Measurements from ENCODE around the gene KDM5B.

KDM5B gene

DNA sequence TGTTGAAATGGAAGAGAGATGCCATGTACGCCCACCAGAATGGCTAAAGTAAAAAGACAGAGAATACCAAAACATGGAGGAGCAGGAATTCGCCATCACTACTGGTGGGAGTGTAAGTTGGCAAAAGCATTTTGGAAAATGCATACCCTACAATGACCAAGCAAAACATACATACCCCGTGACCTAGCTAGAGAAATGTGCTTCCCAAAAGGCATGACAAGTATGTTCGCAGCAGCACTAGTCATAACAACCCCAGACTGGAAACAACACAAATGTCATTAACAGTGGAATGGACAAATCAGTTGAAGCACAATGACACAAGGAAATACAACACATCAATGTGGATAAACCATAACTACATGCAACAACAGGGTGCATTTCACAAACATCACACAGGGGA is 125.2 kb downstream of the KDM5B start:
- FAIRE-seq, result no peak

DNA sequence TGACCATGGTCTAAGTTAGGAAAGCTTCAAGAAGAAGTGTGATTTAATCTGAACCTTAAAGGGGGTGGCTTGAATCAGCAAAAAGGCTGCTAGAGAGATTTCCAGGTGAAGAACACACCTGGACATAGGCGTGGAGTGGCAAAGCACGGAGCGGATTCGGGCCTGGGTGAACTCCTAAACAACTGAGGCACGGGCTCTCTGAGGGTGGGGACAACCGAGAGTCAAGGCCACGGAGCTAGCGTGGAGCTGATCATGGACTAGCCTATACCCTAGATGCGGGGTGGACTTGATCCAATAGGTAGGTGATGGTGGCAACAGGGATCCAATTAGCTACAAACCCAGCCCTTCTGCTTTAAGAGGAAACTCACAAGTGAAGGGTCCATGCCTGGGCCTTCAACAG is 125.7 kb downstream of the KDM5B start:
- no peak for FAIRE-seq

DNA sequence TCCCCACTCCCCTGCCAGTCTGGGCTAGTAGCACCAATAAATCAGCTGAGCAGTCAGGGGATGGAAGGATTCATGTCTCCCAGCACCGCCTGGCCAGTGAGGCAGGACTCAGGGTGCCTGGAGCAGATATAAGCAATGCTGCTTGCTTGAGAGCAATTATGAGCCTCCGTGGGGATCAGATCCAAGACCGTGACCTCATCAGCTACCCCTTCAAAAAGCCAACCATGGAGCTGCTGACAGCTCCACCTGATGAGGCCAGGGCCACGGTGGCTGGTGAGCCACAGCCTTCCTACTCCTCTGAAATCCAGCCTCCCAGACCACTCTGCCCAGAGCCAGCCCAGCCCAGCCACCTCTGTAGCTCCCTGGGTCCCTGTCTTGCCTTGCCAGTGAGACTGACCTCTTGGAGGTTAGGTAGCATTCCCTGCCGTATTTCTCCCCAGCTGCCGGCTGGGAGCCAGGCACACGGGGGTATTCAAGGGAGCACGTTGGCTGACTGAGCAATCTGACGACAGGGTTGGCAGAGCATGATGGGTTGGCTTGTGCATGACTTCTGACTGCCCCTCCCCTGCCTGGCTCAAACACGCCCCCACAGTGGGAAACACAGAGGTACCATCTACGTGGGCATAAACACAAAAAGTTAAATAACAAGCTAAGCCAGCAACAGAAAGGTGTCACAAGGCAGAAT is 126.3 kb downstream of the KDM5B start:
- FAIRE-seq, result no peak

DNA sequence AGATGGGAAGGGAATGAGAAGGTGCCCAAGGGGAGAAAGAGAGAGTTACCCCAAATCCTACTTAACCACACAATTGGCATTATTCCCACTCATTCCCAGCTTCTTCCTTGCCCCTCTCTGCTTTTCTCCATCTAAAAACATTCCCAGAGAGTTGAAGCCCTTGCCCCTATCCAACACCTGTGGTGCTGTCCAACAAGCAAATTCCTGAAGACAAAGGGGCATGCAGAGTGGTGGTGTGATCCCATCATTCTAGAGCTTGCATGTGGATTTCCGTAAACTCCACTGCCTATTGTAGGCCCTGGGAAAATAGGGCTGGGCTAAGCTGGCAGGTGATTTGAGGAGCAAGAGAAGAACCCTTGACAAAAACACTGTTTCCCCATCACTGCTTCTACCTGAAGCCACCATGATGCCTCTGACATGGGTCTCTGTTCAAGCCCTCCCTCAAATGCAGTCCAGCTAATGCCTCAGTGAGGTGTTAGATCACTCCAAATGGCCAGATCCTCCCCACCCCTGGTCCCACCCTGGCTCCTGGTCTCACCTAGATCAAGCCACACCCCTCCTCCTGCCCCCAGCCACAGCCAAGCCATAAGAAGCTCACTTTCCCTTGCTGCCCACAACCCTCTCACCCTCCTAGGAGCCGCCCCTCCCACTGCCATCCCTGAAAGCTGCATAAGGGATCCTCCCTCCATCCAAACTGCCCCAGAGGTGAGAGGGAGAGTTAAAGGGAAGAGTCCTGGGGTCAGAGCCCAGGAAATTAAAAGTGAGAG is 127.5 kb downstream of the KDM5B start:
- no peak for FAIRE-seq

DNA sequence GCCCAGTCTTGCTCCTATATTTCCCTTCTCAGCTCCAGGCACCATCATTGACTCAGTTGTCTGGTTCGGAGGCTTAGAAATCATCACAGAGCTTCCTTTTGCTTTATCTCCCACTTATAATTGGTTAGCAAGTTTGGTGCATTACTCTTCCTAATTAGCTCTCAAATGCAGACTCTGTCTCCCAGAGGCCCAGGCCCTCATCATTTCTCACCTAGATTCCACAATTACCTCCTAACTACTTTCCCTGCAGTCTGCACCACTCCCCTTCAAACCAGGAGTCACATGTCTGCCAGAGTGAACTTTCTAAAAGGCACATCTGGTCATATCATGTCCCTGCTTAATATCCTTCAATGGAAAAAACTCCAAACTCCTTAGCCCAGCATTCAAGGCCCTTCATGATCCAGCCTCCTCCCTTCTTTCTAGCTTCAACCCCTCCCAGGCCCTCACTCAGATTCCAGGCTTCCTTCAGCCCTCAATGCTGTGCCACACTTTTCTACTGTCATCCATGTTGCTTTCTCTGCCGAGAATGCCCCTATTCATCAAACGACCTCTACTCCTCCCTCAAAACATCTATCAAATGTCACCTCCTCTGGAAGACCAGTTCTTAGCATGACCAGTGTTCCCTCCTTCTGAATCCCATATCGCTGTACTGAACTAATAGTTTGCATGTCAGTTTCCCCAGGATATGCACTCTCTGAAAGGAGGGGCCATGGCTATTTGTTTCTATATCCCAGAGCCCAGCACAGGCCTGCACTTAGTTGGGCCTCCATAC is 128.6 kb downstream of the KDM5B start:
- FAIRE-seq, result no peak

DNA sequence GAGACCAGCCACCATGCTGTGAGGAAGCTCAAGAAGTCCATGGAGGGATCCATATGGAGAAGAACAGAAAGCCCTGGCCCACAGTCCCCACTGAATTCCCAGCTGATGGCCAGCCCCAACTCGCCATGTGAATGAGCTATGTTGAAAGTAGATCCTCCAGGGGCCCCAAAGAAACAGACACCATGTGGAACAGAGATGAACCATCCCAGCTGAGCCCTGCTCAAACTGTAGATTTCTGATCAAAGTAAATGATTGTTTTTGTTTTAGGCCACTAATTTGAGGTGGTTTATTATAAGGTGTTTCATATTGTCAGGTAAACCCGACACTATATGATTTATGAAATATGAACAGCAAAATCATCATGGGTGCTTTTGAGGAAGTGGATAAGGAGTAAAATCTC is 130.8 kb downstream of the KDM5B start:
- FAIRE-seq, result no peak

All from A204.1 (cell line).